Lung (tissue), 12 donors: ENCODE measurements around the gene CUL4A. TPM values are rescaled to one million over a fixed set of nuclear protein-coding genes. Genes with fewer than 3 reads are reported as not detected.

ENCODE experiments used
- ATAC-seq: fragments of 200-7000 bp; cut with Tn5 transposase; one replicate; pipeline ENCODE4 v1.9.1; 2020; ENCODE audit warnings: moderate number of reproducible peaks; ENCODE audit not compliant: insufficient read depth, low FRiP score
- DNase-seq, 3 donors: peaks; one replicate each; pipeline ENCODE4 v3.0.0-alpha.2; 2013 to 2017
- H3K27ac ChIP-seq, 2 donors: one replicate each; pipeline ENCODE4 v1.5.1; 2013; ENCODE audit warnings: mild to moderate bottlenecking in 2 of 2, moderate library complexity in 2 of 2, control low read depth in 1 of 2, inconsistent platforms in 1 of 2, low read depth in 1 of 2, low read length in 1 of 2
- H3K27me3 ChIP-seq, 3 donors: one replicate each; pipeline ENCODE4 v1.5.1; 2013; ENCODE audit warnings: low read length in 2 of 3; ENCODE audit not compliant: control insufficient read depth in 3 of 3, insufficient read depth in 3 of 3
- H3K36me3 ChIP-seq, 4 donors: one replicate each; pipeline ENCODE4 v1.5.1; 2013; ENCODE audit warnings: low read length in 4 of 4, mild to moderate bottlenecking in 1 of 4, moderate library complexity in 1 of 4; ENCODE audit not compliant: control insufficient read depth in 4 of 4, insufficient read depth in 4 of 4
- H3K4me1 ChIP-seq, 5 donors: one replicate each; pipeline ENCODE4 v1.5.1; 2013; ENCODE audit warnings: low read length in 5 of 5, mild to moderate bottlenecking in 2 of 5, moderate library complexity in 1 of 5; ENCODE audit not compliant: control insufficient read depth in 5 of 5, insufficient read depth in 5 of 5
- H3K4me3 ChIP-seq: one replicate; pipeline ENCODE4 v1.5.1; 2013; ENCODE audit warnings: mild to moderate bottlenecking, control low read depth, moderate library complexity
- H3K9ac ChIP-seq, 2 donors: one replicate each; pipeline ENCODE4 v1.5.1; 2013; ENCODE audit warnings: low read length in 2 of 2, control low read depth in 1 of 2; ENCODE audit not compliant: insufficient read depth in 1 of 2
- H3K9me3 ChIP-seq, 4 donors: one replicate each; pipeline ENCODE4 v1.5.1; 2013; ENCODE audit warnings: low read length in 3 of 4, mild to moderate bottlenecking in 1 of 4, moderate library complexity in 1 of 4; ENCODE audit not compliant: control insufficient read depth in 4 of 4, insufficient read depth in 3 of 4
- WGBS, 2 donors: extraction: QIAGEN DNeasy Blood & Tissue Kit; methylation state at CpG; one replicate each; pipeline ENCODE4 v1.1.7; 2013; 5-methylcytosine and 5-hydroxymethylcytosine counted together
- polyA plus RNA-seq, 2 donors: library from polyadenylated mRNA; stranded (reverse); fragments of 200-250 nt; gene quantifications; one replicate each; pipeline ENCODE4 v1.2.1, GENCODE V29; 2013
- total RNA-seq, 2 donors: library from RNA; depleted of rRNA in 1 of 2; stranded (reverse); fragments of >200 nt in 1 of 2; gene quantifications; one replicate each; pipeline ENCODE4 v1.2.1, GENCODE V29; 2014 to 2021
- TF ChIP-seq, protein P1 (sequence below): IDR thresholded peaks from 2 replicates; pipeline ENCODE4 v1.5.1; 2012; ENCODE audit warnings: mild to moderate bottlenecking; ENCODE audit errors: control extremely low read depth, extremely low read depth
- donor health status: control.
- donor health status: control.
- donor health status: Bipolar disorder and iron deficiency.
- donor health status: healthy.
- donor health status: DM: yes; HTN: yes; CAD: no.

The CUL4A gene
- total and polyA plus RNA-seq, 4 donors: 29.2 to 88.1 (median 57.5) TPM

DNA sequence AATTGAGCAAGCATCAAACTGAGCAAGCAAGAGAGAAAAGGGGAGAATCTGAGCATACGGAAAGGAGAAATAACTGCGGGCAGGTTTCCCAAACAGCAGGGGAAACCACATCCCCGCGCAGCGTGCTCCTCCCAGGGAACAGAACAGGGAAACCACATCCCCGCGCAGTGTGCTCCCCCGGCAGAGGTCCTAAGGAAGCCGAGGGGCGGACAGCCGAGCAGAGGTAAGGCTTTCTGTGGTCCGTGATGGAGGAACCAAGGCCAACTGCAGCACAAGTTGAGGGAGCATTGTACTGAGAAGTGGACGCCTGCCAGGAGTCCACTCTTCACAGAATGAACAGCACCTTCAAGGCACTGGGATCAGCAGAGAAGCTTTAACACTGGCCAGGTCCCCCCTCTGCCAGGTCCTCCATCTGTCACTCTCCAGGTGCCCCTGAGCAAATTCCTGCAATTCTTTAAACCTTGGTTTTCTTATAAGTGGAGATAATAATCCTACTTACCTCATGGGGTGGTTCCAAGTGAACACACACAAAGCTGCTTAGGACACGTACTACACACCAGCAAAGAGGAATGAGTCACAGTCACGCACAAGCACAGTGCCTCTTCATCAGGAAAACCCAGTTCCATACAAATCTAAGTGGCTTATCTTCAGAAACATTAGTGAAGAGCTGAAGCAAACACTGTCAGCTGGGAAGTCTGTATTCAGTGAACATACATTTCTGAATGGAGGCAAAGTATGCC is 64.6 kb downstream of the CUL4A start:
- ATAC-seq (peak; percentile 67), DNase-seq (peak; percentile 21 to 51 (median 32))
- TF ChIP-seq, protein P1, sequence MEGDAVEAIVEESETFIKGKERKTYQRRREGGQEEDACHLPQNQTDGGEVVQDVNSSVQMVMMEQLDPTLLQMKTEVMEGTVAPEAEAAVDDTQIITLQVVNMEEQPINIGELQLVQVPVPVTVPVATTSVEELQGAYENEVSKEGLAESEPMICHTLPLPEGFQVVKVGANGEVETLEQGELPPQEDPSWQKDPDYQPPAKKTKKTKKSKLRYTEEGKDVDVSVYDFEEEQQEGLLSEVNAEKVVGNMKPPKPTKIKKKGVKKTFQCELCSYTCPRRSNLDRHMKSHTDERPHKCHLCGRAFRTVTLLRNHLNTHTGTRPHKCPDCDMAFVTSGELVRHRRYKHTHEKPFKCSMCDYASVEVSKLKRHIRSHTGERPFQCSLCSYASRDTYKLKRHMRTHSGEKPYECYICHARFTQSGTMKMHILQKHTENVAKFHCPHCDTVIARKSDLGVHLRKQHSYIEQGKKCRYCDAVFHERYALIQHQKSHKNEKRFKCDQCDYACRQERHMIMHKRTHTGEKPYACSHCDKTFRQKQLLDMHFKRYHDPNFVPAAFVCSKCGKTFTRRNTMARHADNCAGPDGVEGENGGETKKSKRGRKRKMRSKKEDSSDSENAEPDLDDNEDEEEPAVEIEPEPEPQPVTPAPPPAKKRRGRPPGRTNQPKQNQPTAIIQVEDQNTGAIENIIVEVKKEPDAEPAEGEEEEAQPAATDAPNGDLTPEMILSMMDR: no peak
- H3K9ac ChIP-seq: no peak overlapping the region
- H3K9me3 ChIP-seq: peaks cover 0 to 1% (median 0%) of the 10 kb centered on the region in 4 donors
- H3K27ac ChIP-seq: peak overlapping the region in 1 of 2 donors; percentile 30
- 39 to 60% methylated on average over 15 of the region's 15 CpGs for WGBS, 2 donors
- H3K4me3 ChIP-seq: no peak overlapping the region
- H3K27me3 ChIP-seq: no peaks in the 10 kb centered on the region
- H3K4me1 ChIP-seq: peaks cover 0 to 4% (median 0%) of the 10 kb centered on the region in 5 donors
- no peaks in the 10 kb centered on the region for H3K36me3 ChIP-seq

DNA sequence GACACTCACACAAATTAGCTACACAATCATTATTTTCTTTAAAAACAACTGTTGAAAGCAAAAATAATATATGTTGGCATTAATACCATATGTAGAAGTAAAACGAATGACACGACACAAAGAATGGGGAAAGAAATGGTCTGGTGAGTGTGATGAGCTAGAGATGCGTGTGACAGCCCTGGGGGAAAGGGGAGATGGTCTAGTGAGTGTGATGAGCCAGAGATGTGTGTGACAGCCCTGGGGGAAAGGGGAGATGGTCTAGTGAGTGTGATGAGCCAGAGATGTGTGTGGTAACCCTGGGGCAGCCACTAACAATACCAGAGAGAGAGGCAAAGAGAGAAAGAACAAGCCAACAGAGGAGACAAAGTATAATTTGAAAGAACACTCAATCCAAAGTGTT is 65.3 kb downstream of the CUL4A start:
- Histone ChIP-seq H3K36me3 (no peaks in the 10 kb centered on the region), H3K27ac (no peak overlapping the region), H3K4me3 (no peak overlapping the region), H3K27me3 (no peaks in the 10 kb centered on the region), H3K9me3 (peaks cover 0 to 2% (median 0%) of the 10 kb centered on the region in 4 donors), H3K4me1 (peaks cover 0 to 4% (median 0%) of the 10 kb centered on the region in 5 donors), H3K9ac (no peak overlapping the region)
- no peak for ATAC-seq
- whole genome bisulfite sequencing, 2 donors: 80 to 81% methylated on average over 3 of the region's 3 CpGs
- TF ChIP-seq, protein P1: no peak
- DNase-seq: no peak

DNA sequence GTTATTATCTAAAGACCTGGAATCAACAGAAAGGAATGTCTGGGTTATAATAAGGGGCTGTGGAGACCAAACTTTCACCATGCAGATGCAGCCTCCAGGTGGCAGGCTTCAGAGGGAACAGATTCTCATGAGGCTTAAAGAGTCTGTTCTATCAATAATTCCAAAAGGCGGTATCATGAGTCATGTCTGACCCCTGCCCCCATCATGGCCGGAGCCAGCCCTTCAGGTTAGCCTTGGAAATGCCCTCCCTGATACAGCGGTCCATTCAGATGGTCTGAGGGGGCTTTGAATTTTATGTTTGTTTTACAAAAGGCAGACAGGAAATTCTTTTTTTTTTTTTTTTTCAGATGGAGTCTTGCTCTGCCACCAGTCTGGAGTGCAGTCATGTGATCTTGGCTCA is 66.0 kb downstream of the CUL4A start:
- H3K36me3 ChIP-seq: no peaks in the 10 kb centered on the region
- peaks cover 0 to 4% (median 0%) of the 10 kb centered on the region in 5 donors for H3K4me1 ChIP-seq
- TF ChIP-seq, protein P1: peak; percentile 24
- peaks cover 0 to 2% (median 0%) of the 10 kb centered on the region in 4 donors for H3K9me3 ChIP-seq
- ATAC-seq (no peak), DNase-seq (peak; percentile 43 to 54 (median 52))
- no peaks in the 10 kb centered on the region for H3K27me3 ChIP-seq
- H3K27ac ChIP-seq: no peak overlapping the region
- H3K4me3 ChIP-seq: no peak overlapping the region
- H3K9ac ChIP-seq: no peak overlapping the region
- WGBS, 2 donors: 17% methylated on average over 3 of the region's 3 CpGs

DNA sequence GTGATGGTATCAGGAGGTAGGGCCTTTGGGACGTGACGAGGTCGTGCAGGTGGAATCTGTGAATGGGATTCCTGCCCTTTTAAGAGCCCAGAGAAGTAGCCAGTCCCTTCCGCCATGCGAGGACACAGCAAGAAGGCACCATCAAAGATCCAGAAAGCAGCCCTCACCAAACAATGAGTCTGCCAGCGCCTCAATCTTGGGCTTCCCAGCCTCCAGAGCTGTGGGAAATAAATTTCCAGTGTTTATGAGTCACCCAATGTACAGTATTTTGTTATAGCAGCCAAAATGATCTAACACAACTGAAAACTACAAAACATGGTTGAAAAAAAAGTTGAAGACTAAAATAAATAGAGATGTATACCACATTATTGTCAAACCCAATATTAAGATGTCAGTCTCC is 70.7 kb downstream of the CUL4A start:
- H3K9ac ChIP-seq: no peak overlapping the region
- no peak overlapping the region for H3K27ac ChIP-seq
- H3K9me3 ChIP-seq: peaks cover 0 to 2% (median 0%) of the 10 kb centered on the region in 4 donors
- no peak overlapping the region for H3K4me3 ChIP-seq
- no peaks in the 10 kb centered on the region for H3K4me1 ChIP-seq
- H3K27me3 ChIP-seq: peaks cover 0 to 5% (median 0%) of the 10 kb centered on the region in 3 donors
- TF ChIP-seq, protein P1: no peak
- DNase-seq: no peak
- H3K36me3 ChIP-seq: no peaks in the 10 kb centered on the region
- WGBS, 2 donors: 88 to 90% methylated on average over 6 of the region's 6 CpGs
- ATAC-seq: no peak
